SU-DHL-6 (cell line): ENCODE data around the gene SAMD11.

Experiments used
- EZH2phosphoT487 ChIP-seq: fragments of 200-600 bp; sonication (generic), shearing (Covaris generic); conservative IDR thresholded peaks from 2 replicates; pipeline ENCODE4 v1.6.1; 2018; ENCODE audit warnings: mild to moderate bottlenecking, antibody characterized with exemption, low read length, moderate library complexity, mixed read lengths
- TF ChIP-seq, protein P1 (sequence below): fragments of 200-600 bp; sonication (generic); IDR thresholded peaks from one replicate; pipeline ENCODE4 v1.5.1; 2017; ENCODE audit warnings: antibody characterized with exemption, mild to moderate bottlenecking, low read length, moderate library complexity; ENCODE audit not compliant: insufficient read depth, poor library complexity, severe bottlenecking

DNA sequence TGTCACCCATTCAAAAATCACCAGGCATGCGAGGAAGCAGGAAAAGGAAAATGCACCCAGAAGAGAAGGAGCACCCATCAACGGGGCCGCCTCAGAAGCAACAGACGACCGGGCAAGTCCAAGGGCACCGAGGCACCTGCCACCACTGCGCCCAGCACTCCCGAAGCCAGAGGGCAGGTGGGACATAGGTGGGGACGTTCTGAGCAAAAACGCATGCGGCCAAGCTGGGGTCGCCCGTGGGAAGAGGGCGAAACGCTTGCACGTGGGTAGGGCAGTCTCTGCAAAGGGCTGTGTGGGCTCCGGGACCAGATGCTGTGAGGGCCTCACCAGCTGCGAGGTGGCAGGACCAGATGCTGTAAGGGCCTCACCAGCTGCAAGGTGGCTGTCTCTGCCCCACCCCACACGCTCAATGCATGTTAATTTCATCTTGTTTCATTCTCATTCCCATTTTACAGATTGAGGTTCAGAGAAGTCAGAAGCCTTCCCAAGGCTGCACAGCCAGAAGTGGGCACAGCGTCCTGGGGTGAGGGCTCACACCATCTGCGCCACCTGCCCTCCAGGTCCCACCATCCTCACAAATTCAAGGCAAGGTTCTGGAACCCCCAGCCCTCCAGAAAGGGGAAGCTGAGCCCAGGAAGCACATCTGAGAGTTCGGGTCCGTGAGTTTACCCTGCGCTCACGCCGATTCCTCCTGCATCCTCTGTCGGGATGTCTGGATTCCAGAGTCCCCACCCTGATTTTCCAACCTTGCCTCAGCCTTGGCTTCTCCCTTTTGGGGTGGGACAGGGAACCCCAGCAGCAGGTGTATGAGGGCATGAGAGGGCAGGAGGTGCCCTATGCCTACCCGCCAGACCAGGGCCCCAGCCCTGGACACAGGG, 8.2 kb upstream of the SAMD11 start:
- TF ChIP-seq, protein P1, sequence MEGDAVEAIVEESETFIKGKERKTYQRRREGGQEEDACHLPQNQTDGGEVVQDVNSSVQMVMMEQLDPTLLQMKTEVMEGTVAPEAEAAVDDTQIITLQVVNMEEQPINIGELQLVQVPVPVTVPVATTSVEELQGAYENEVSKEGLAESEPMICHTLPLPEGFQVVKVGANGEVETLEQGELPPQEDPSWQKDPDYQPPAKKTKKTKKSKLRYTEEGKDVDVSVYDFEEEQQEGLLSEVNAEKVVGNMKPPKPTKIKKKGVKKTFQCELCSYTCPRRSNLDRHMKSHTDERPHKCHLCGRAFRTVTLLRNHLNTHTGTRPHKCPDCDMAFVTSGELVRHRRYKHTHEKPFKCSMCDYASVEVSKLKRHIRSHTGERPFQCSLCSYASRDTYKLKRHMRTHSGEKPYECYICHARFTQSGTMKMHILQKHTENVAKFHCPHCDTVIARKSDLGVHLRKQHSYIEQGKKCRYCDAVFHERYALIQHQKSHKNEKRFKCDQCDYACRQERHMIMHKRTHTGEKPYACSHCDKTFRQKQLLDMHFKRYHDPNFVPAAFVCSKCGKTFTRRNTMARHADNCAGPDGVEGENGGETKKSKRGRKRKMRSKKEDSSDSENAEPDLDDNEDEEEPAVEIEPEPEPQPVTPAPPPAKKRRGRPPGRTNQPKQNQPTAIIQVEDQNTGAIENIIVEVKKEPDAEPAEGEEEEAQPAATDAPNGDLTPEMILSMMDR, result no peak
- TF ChIP-seq EZH2phosphoT487, result no peak
